ENCODE data around the gene KIF11. TPM values are rescaled to one million over a fixed set of nuclear protein-coding genes. Genes with fewer than 3 reads are reported as not detected.
"Not testable (repeated sequence)": the region's sequence is repeated elsewhere in the genome, so short reads cannot be mapped to it uniquely, and the experiment has no call there.

Gene KIF11
- total RNA-seq, 1 experiment from 2014 or later: 33.8 TPM

DNA sequence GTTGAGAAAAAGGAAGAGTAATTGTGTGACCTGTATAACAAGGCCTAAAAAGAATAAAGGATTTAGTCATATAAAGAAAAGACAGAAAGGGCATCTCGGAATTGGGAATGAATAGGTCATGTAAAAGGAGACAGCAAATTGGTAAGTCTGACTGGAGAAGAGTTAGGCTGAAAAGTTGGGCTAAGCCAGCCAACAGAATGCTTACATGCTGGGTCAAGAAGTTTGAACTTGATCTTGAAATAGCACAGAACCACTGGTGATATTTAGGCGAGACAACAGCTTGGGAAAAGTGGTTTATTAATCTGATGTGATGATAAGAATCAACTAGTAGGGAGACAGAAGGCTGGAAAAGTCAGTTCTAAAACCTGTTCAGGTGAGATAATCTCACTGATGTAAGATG, 23.9 kb upstream of the KIF11 start:
- Histone ChIP-seq H3K27ac (ENCODE audit: low read depth, low read length) (no peak overlapping the region), H3K79me2 (ENCODE audit: insufficient read depth, low read length) (peaks cover 85% of the 10 kb centered on the region), H3K4me1 (ENCODE audit: control insufficient read depth in 1 of 2, insufficient read depth in 2 of 2, low read length in 2 of 2) (peaks cover 4 to 15% of the 10 kb centered on the region in 2 experiments; a peak in 2 of 4 replicates), H4K20me1 (ENCODE audit: insufficient read depth) (no peaks in the 10 kb centered on the region; the same call in 1 of the 2 replicates), H3K4me2 (ENCODE audit: low read length) (no peak overlapping the region), H3K9me3 (ENCODE audit: control insufficient read depth in 1 of 2, insufficient read depth in 1 of 2, low read depth in 1 of 2, low read length in 2 of 2) (no peaks in the 10 kb centered on the region), H3K36me3 (ENCODE audit: control insufficient read depth in 1 of 2, insufficient read depth in 2 of 2, low read length in 2 of 2) (peaks cover 0 to 17% of the 10 kb centered on the region in 2 experiments; a peak in 1 of 4 replicates), H3K4me3 (replicated peaks in 1 of 2; ENCODE audit: low read depth in 1 of 2, low read length in 2 of 2) (no peak overlapping the region), H3K9me2 (ENCODE audit: insufficient read depth) (no peaks in the 10 kb centered on the region), H2AFZ (ENCODE audit: low read depth, low read length, poor library complexity, severe bottlenecking) (no peak overlapping the region), H3K27me3 (ENCODE audit: insufficient read depth, low read length) (no peaks in the 10 kb centered on the region), H3K9ac (ENCODE audit: low read length) (no peak overlapping the region)
- RAD21 ChIA-PET (ENCODE audit: low non-redundant PET in 1 of 2, low total read pairs in 2 of 2, uncharacterized antibody in 2 of 2, unreplicated experiment in 2 of 2): no interaction called here
- DNase-seq (ENCODE audit: low read depth, low spot score) (no peak), ATAC-seq (no peak)
- no peak for TF ChIP-seq CBX3 (IDR thresholded peaks at IDR 0.05; ENCODE audit: low read depth)
- POLR2A ChIA-PET: no interaction called here
- intact Hi-C loops (cut with micrococcal nuclease): no loop called here
- CTCF ChIA-PET: no interaction called here
- BruUV-seq (replicated peaks): no TSS peak

DNA sequence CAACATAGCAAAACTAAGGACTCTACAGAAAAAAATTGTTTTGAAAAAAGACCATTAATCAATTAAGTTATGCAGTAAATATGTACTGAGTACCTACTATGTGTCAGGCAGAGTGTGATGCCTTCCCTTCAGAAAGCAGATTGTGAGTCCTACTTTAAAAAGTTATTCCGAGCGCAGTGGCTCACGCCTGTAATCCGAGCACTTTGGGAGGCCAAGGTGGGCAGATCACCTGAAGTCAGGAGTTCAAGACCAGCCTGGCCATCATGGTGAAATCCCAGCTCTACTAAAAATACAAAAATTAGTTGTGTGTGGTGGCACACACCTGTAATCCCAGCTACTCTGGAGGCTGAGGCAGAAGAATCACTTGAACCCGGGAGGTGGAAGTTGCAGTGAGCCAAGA, 23.3 kb upstream of the KIF11 start:
- RAD21 ChIA-PET (ENCODE audit: low non-redundant PET in 1 of 2, low total read pairs in 2 of 2, uncharacterized antibody in 2 of 2, unreplicated experiment in 2 of 2); H2AFZ ChIP-seq (ENCODE audit: low read depth, low read length, poor library complexity, severe bottlenecking); CTCF ChIA-PET: not testable (repeated sequence)

DNA sequence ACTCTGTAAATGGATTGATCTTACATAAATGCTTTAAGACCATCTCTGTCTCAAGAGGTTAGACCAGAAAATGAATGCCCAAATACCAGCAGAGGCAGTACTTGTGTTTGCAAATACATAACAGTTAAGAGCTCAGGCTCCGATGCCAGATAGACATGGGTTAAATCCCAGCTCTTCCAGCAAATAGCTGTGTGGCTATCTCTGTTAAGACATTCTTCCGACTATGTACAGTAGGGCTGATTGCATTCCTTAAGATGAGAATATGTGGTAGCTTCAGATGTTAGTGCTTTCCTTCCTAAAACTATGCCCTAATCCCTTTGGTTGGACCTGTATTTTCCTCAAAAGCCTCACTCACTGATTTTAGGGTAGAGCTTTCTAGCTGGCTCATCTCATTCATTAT, 21.3 kb upstream of the KIF11 start:
- H3K9me2 ChIP-seq (ENCODE audit: insufficient read depth): no peaks in the 10 kb centered on the region
- H3K4me3 ChIP-seq (replicated peaks in 1 of 2; ENCODE audit: low read depth in 1 of 2, low read length in 2 of 2): no peak overlapping the region
- H3K9ac ChIP-seq (ENCODE audit: low read length): no peak overlapping the region
- RAD21 ChIA-PET (ENCODE audit: low non-redundant PET in 1 of 2, low total read pairs in 2 of 2, uncharacterized antibody in 2 of 2, unreplicated experiment in 2 of 2): no interaction called here
- H3K27ac ChIP-seq (ENCODE audit: low read depth, low read length): no peak overlapping the region
- H3K79me2 ChIP-seq (ENCODE audit: insufficient read depth, low read length): peaks cover 67% of the 10 kb centered on the region
- H4K20me1 ChIP-seq (ENCODE audit: insufficient read depth): no peaks in the 10 kb centered on the region; the same call in 1 of the 2 replicates
- no peak overlapping the region for H2AFZ ChIP-seq (ENCODE audit: low read depth, low read length, poor library complexity, severe bottlenecking)
- intact Hi-C loops (cut with micrococcal nuclease): no loop called here
- CTCF ChIA-PET: interaction anchor here (0.8 to 1.6 kb wide), 3 partner anchors 9 to 309 kb away, joined by 3 to 5 read pairs (median 3); no protein-coding TSS in a partner anchor
- H3K27me3 ChIP-seq (ENCODE audit: insufficient read depth, low read length): no peaks in the 10 kb centered on the region
- no peaks in the 10 kb centered on the region for H3K9me3 ChIP-seq (ENCODE audit: control insufficient read depth in 1 of 2, insufficient read depth in 1 of 2, low read depth in 1 of 2, low read length in 2 of 2)
- H3K4me1 ChIP-seq (ENCODE audit: control insufficient read depth in 1 of 2, insufficient read depth in 2 of 2, low read length in 2 of 2): peaks cover 17 to 32% of the 10 kb centered on the region in 2 experiments
- peaks cover 0 to 7% of the 10 kb centered on the region in 2 experiments; a peak in 1 of 4 replicates for H3K36me3 ChIP-seq (ENCODE audit: control insufficient read depth in 1 of 2, insufficient read depth in 2 of 2, low read length in 2 of 2)
- H3K4me2 ChIP-seq (ENCODE audit: low read length): no peak overlapping the region
- BruUV-seq (replicated peaks): no TSS peak
- POLR2A ChIA-PET: interaction anchor here (1.4 to 3.3 kb wide), 2 partner anchors 9 to 20 kb away, joined by 5 to 29 read pairs; partner anchors contain the start of gene KIF11
- no peak for ATAC-seq
- no peak for TF ChIP-seq JUND (IDR thresholded peaks at IDR 0.05)
- TF ChIP-seq, protein P1, sequence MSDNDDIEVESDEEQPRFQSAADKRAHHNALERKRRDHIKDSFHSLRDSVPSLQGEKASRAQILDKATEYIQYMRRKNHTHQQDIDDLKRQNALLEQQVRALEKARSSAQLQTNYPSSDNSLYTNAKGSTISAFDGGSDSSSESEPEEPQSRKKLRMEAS (IDR thresholded peaks at IDR 0.05): no peak
- no peak for TF ChIP-seq EZH2phosphoT487 (IDR thresholded peaks at IDR 0.05; ENCODE audit: borderline replicate concordance)
- TF ChIP-seq, protein P2, sequence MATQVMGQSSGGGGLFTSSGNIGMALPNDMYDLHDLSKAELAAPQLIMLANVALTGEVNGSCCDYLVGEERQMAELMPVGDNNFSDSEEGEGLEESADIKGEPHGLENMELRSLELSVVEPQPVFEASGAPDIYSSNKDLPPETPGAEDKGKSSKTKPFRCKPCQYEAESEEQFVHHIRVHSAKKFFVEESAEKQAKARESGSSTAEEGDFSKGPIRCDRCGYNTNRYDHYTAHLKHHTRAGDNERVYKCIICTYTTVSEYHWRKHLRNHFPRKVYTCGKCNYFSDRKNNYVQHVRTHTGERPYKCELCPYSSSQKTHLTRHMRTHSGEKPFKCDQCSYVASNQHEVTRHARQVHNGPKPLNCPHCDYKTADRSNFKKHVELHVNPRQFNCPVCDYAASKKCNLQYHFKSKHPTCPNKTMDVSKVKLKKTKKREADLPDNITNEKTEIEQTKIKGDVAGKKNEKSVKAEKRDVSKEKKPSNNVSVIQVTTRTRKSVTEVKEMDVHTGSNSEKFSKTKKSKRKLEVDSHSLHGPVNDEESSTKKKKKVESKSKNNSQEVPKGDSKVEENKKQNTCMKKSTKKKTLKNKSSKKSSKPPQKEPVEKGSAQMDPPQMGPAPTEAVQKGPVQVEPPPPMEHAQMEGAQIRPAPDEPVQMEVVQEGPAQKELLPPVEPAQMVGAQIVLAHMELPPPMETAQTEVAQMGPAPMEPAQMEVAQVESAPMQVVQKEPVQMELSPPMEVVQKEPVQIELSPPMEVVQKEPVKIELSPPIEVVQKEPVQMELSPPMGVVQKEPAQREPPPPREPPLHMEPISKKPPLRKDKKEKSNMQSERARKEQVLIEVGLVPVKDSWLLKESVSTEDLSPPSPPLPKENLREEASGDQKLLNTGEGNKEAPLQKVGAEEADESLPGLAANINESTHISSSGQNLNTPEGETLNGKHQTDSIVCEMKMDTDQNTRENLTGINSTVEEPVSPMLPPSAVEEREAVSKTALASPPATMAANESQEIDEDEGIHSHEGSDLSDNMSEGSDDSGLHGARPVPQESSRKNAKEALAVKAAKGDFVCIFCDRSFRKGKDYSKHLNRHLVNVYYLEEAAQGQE (IDR thresholded peaks at IDR 0.05; ENCODE audit: low read depth): no peak
- DNase-seq (ENCODE audit: low read depth, low spot score): no peak

More for the DNA sequence above, 23.3 kb upstream of the KIF11 start:
- ATAC-seq; DNase-seq (ENCODE audit: low read depth, low spot score); BruUV-seq (replicated peaks); H3K27me3 ChIP-seq (ENCODE audit: insufficient read depth, low read length); H3K4me2 ChIP-seq (ENCODE audit: low read length); H4K20me1 ChIP-seq (ENCODE audit: insufficient read depth); H3K9me3 ChIP-seq (ENCODE audit: control insufficient read depth in 1 of 2, insufficient read depth in 1 of 2, low read depth in 1 of 2, low read length in 2 of 2); H3K9me2 ChIP-seq (ENCODE audit: insufficient read depth); H3K27ac ChIP-seq (ENCODE audit: low read depth, low read length); POLR2A ChIA-PET; intact Hi-C loops (cut with micrococcal nuclease); H3K4me3 ChIP-seq (replicated peaks in 1 of 2; ENCODE audit: low read depth in 1 of 2, low read length in 2 of 2); H3K9ac ChIP-seq (ENCODE audit: low read length): not testable (repeated sequence)
- Histone ChIP-seq H3K36me3 (ENCODE audit: control insufficient read depth in 1 of 2, insufficient read depth in 2 of 2, low read length in 2 of 2) (peaks cover 0 to 17% of the 10 kb centered on the region in 2 experiments; a peak in 1 of 4 replicates), H3K79me2 (ENCODE audit: insufficient read depth, low read length) (peaks cover 82% of the 10 kb centered on the region), H3K4me1 (ENCODE audit: control insufficient read depth in 1 of 2, insufficient read depth in 2 of 2, low read length in 2 of 2) (peaks cover 4 to 15% of the 10 kb centered on the region in 2 experiments; a peak in 2 of 4 replicates)
